Smooth muscle cell (in vitro differentiated cells): ENCODE data around the gene GRIA4. TPM values are rescaled to one million over a fixed set of nuclear protein-coding genes. Genes with fewer than 3 reads are reported as not detected.

Source experiments
- DNase-seq: peaks from one replicate; lab custom pipeline; 2025; ENCODE audit not compliant: unreplicated experiment; lab: John Stamatoyannopoulos, UW
- H2AFZ ChIP-seq: fragments of 200-600 bp; sonication (generic); 2 replicates; pipeline ENCODE4 v1.6.0; 2016; ENCODE audit warnings: antibody characterized with exemption, low read depth, mild to moderate bottlenecking
- H3F3A ChIP-seq: fragments of 200-600 bp; sonication (generic); 2 replicates; pipeline ENCODE4 v1.6.0; 2017; ENCODE audit warnings: antibody characterized with exemption, low read depth
- H3K27ac ChIP-seq: fragments of 200-600 bp; sonication (generic); 2 replicates; pipeline ENCODE4 v1.5.1; 2016; ENCODE audit warnings: low read depth, mild to moderate bottlenecking
- H3K27me3 ChIP-seq: fragments of 200-600 bp; sonication (generic); 2 replicates; pipeline ENCODE4 v1.6.1; 2016; ENCODE audit warnings: low read depth, mild to moderate bottlenecking
- H3K36me3 ChIP-seq: fragments of 200-600 bp; sonication (generic); 2 replicates; pipeline ENCODE4 v1.5.1; 2016; ENCODE audit warnings: low read depth
- H3K4me1 ChIP-seq: fragments of 200-600 bp; sonication (generic); 2 replicates; pipeline ENCODE4 v1.5.1; 2016; ENCODE audit warnings: low read depth
- H3K4me2 ChIP-seq: fragments of 200-600 bp; sonication (generic); 2 replicates; pipeline ENCODE4 v1.6.0; 2016; ENCODE audit warnings: mild to moderate bottlenecking
- H3K4me3 ChIP-seq: fragments of 200-600 bp; sonication (generic); 2 replicates; pipeline ENCODE4 v1.5.1; 2016; ENCODE audit warnings: mild to moderate bottlenecking
- H3K79me2 ChIP-seq: fragments of 200-600 bp; sonication (generic); 2 replicates; pipeline ENCODE4 v1.6.0; 2016; ENCODE audit warnings: low read depth, mild to moderate bottlenecking
- H3K9ac ChIP-seq: fragments of 200-600 bp; sonication (generic); 2 replicates; pipeline ENCODE4 v1.6.0; 2016; ENCODE audit warnings: low read depth
- H3K9me3 ChIP-seq: fragments of 200-600 bp; sonication (generic); replicated peaks from 2 replicates; pipeline ENCODE4 v1.5.1; 2016; ENCODE audit warnings: low read depth
- H4K20me1 ChIP-seq: fragments of 200-600 bp; sonication (generic); 2 replicates; pipeline ENCODE4 v1.6.0; 2016; ENCODE audit warnings: low read depth
- CTCF ChIP-seq: fragments of 200-600 bp; sonication (generic); IDR thresholded peaks from 2 replicates; pipeline ENCODE4 v1.5.1; 2017; ENCODE audit warnings: borderline replicate concordance, mild to moderate bottlenecking, antibody characterized with exemption; ENCODE audit not compliant: insufficient read depth, poor library complexity, severe bottlenecking
- WGBS: methylation state at CpG from one replicate; pipeline ENCODE4 v1.1.7; 2016; ENCODE audit warnings: low lambda C conversion rate; 5-methylcytosine and 5-hydroxymethylcytosine counted together
- polyA plus RNA-seq: library from polyadenylated mRNA; unstranded; fragments of >200 nt; fragmentation: Nextera tagmentation; extraction: Ambion mirVana; gene quantifications from 2 replicates; pipeline ENCODE4 v1.2.1, GENCODE V29; 2016
- total RNA-seq: library from RNA; depleted of rRNA; stranded (reverse); fragments of >200 nt; gene quantifications from 2 replicates; pipeline ENCODE4 v1.2.3, GENCODE V29; 2014

The GRIA4 gene
- total and polyA plus RNA-seq, 2 experiments from 2014 or later, result 3.1 TPM; not detected in 1

DNA sequence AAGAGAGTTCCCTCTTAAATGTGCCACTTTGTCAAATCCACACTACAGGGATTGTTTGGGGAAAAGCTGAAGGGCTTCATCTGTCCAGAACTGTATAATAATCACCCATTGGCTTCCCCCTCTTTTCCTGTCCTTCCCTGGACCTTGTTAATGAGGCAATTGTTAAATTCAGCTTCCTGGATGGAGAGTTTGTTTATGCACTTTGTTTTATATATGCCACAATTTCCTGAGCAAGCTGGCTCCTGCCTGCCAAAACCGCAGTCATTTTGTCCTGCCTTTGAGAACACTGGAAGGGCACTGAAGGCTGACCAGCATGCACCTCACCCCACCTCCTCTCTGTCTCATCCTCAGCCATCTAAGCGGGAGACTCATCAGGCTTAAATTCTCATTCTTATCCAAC is 325.9 kb downstream of the GRIA4 start:
- H2AFZ ChIP-seq, result no peak overlapping the region
- no peaks in the 10 kb centered on the region for H3K27me3 ChIP-seq
- H3F3A ChIP-seq, result no peaks in the 10 kb centered on the region
- H3K9me3 ChIP-seq, result no peaks in the 10 kb centered on the region
- no peak overlapping the region for H3K27ac ChIP-seq
- H3K79me2 ChIP-seq, result no peaks in the 10 kb centered on the region
- H3K4me1 ChIP-seq, result peaks cover 3% of the 10 kb centered on the region
- no peak overlapping the region for H3K4me2 ChIP-seq
- no peak overlapping the region for H3K9ac ChIP-seq
- 57% methylated on average over 2 of the region's 2 CpGs for WGBS
- no peaks in the 10 kb centered on the region for H3K36me3 ChIP-seq
- no peaks in the 10 kb centered on the region for H4K20me1 ChIP-seq
- TF ChIP-seq CTCF, result no peak
- no peak for DNase-seq
- H3K4me3 ChIP-seq, result no peak overlapping the region

- Histone ChIP-seq H3K79me2 (no peaks in the 10 kb centered on the region), H2AFZ (no peak overlapping the region), H4K20me1 (no peaks in the 10 kb centered on the region), H3K27me3 (no peaks in the 10 kb centered on the region), H3F3A (no peaks in the 10 kb centered on the region), H3K4me1 (peaks cover 3% of the 10 kb centered on the region), H3K27ac (no peak overlapping the region), H3K4me3 (no peak overlapping the region), H3K4me2 (peak overlapping the region; percentile 50), H3K36me3 (no peaks in the 10 kb centered on the region), H3K9me3 (no peaks in the 10 kb centered on the region), H3K9ac (no peak overlapping the region)
- TF ChIP-seq CTCF, result no peak
- WGBS, result 21% methylated on average over 4 of the region's 4 CpGs
- DNase-seq, result no peak
Observed at GRCh38 chr11:105937331-105937730, 327.5 kb downstream of the GRIA4 start.

GRCh38 chr11:105937738-105938137 is 327.9 kb downstream of the GRIA4 start:
- no peak overlapping the region for H3K9ac ChIP-seq
- no peak for DNase-seq

More at GRCh38 chr11:105937738-105938137, 327.9 kb downstream of the GRIA4 start:
- Histone ChIP-seq H3K27me3 (no peaks in the 10 kb centered on the region), H3K4me3 (no peak overlapping the region), H3K4me2 (peak overlapping the region; percentile 50), H4K20me1 (no peaks in the 10 kb centered on the region), H3F3A (no peaks in the 10 kb centered on the region), H3K79me2 (no peaks in the 10 kb centered on the region), H3K27ac (no peak overlapping the region), H2AFZ (no peak overlapping the region), H3K4me1 (peaks cover 3% of the 10 kb centered on the region), H3K36me3 (no peaks in the 10 kb centered on the region), H3K9me3 (no peaks in the 10 kb centered on the region)
- no peak for TF ChIP-seq CTCF
- 72% methylated on average over 2 of the region's 2 CpGs for WGBS
